Measurements from ENCODE around the gene EBLN1. TPM values are rescaled to one million over a fixed set of nuclear protein-coding genes. Genes with fewer than 3 reads are reported as not detected.

The EBLN1 gene
- total RNA-seq, 5 donors from 2014 or later (not counting 1 experiment from before 2014, with no cell fraction given) = not detected

- Histone ChIP-seq H3K4me1 (ENCODE audit: control insufficient read depth in 1 of 2, extremely low read depth in 1 of 2, insufficient read depth in 2 of 2, low read length in 2 of 2) (peaks cover 2 to 13% of the 10 kb centered on the region in 2 experiments), H3K4me3 (ENCODE audit: control insufficient read depth in 1 of 2, extremely low read depth in 1 of 2, low read length in 1 of 2) (peak overlapping the region; percentile 63 to 83), H3K27me3 (replicated peaks in 1 of 2; ENCODE audit: control insufficient read depth in 2 of 2, extremely low read depth in 1 of 2, insufficient read depth in 2 of 2, low read length in 1 of 2) (peaks cover 0 to 18% of the 10 kb centered on the region in 2 experiments), H3K36me3 (ENCODE audit: control insufficient read depth in 2 of 2, extremely low read depth in 1 of 2, insufficient read depth in 1 of 2, low read length in 1 of 2) (no peaks in the 10 kb centered on the region), H3K27ac (ENCODE audit: low read length) (peak overlapping the region; percentile 98), H3K9me3 (no peaks in the 10 kb centered on the region)
- Mint-ChIP-seq H3K9me3 (no peaks in the 10 kb centered on the region), H3K36me3 (no peaks in the 10 kb centered on the region), H3K4me3 (peak overlapping the region; percentile 87 to 97 (median 91)), H3K27me3 (peaks cover 7 to 10% of the 10 kb centered on the region in 2 donors), H3K27ac (peak overlapping the region; percentile 96 to 97), H3K4me1 (peaks cover 14 to 44% (median 36%) of the 10 kb centered on the region in 3 donors)
- ATAC-seq (replicated peaks in 1 of 4) (peak; percentile 12 to 32 (median 30)), DNase-seq (peak in 28 of 35 experiments; percentile 3 to 59 (median 29))
- 4% methylated on average over 80 of the region's 80 CpGs for WGBS (ENCODE audit: insufficient coverage)
- CTCF ChIA-PET = interaction anchor here in 1 of 2 donors (1.1 to 1.3 kb wide), 2 partner anchors 22 to 70 kb away, joined by 3 to 5 read pairs; no protein-coding TSS in a partner anchor
- POLR2A ChIA-PET = interaction anchor here in 1 of 2 donors (1.9 kb wide), 1 partner anchor 23 kb away, joined by 14 read pairs; no protein-coding TSS in a partner anchor
Measured at GRCh38 chr10:22252801-22253579, 35.2 kb upstream of the EBLN1 start.

DNA sequence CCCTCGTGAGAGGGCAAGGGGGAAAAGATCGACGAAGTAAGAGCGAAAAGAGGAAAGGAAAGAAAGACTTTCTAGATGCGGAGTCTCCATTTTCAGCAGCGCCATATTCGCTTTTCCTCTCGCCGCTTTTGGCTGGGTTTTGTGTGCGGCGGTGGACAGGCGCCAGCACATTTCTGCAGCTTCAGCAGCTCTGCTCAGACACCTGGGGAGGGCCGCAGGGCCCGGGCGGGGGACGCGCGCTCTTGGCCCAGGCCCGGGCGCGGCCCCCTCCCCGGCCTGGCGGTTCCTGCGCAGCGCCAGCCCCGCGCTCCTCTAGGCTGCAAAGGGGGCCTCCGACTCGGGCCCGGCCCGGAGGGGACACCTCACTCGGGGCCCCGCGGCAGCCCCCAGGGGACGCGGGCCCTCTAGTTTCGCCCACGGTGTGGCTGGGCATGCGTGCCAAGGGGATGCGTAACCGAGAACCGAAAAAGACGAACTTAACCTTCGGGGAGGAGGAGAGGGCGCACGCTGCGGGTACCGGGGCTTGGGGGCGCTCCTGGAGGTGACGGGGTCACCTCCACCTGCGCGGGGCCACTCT lies 34.5 kb upstream of the EBLN1 start:
- H3K36me3 Mint-ChIP-seq = no peaks in the 10 kb centered on the region
- no peaks in the 10 kb centered on the region for H3K9me3 Mint-ChIP-seq
- ChIA-PET CTCF (no interaction called here), POLR2A (no interaction called here)
- peak; percentile 59 to 69 (median 66) for ATAC-seq (replicated peaks in 1 of 4)
- Histone ChIP-seq H3K4me1 (ENCODE audit: control insufficient read depth in 1 of 2, extremely low read depth in 1 of 2, insufficient read depth in 2 of 2, low read length in 2 of 2) (peaks cover 2 to 13% of the 10 kb centered on the region in 2 experiments), H3K27me3 (replicated peaks in 1 of 2; ENCODE audit: control insufficient read depth in 2 of 2, extremely low read depth in 1 of 2, insufficient read depth in 2 of 2, low read length in 1 of 2) (peaks cover 0 to 18% of the 10 kb centered on the region in 2 experiments), H3K9me3 (no peaks in the 10 kb centered on the region), H3K36me3 (ENCODE audit: control insufficient read depth in 2 of 2, extremely low read depth in 1 of 2, insufficient read depth in 1 of 2, low read length in 1 of 2) (no peaks in the 10 kb centered on the region), H3K4me3 (ENCODE audit: control insufficient read depth in 1 of 2, extremely low read depth in 1 of 2, low read length in 1 of 2) (peak overlapping the region; percentile 63 to 83), H3K27ac (ENCODE audit: low read length) (peak overlapping the region; percentile 98)
- peaks cover 17 to 51% (median 43%) of the 10 kb centered on the region in 3 donors for H3K4me1 Mint-ChIP-seq
- H3K27ac Mint-ChIP-seq = peak overlapping the region; percentile 99 to 100
- WGBS (ENCODE audit: insufficient coverage) = 0% methylated on average over 51 of the region's 52 CpGs
- peak in 30 of 35 experiments; percentile 10 to 67 (median 28) for DNase-seq
- peak overlapping the region; percentile 94 to 97 (median 97) for H3K4me3 Mint-ChIP-seq
- H3K27me3 Mint-ChIP-seq = peaks cover 7 to 10% of the 10 kb centered on the region in 2 donors

- no peaks in the 10 kb centered on the region for H3K9me3 Mint-ChIP-seq
- CTCF ChIA-PET = no interaction called here
- POLR2A ChIA-PET = no interaction called here
- H3K27me3 ChIP-seq (replicated peaks in 1 of 2; ENCODE audit: control insufficient read depth in 2 of 2, extremely low read depth in 1 of 2, insufficient read depth in 2 of 2, low read length in 1 of 2) = peaks cover 0 to 18% of the 10 kb centered on the region in 2 experiments
- peaks cover 4 to 8% of the 10 kb centered on the region in 2 donors for H3K27me3 Mint-ChIP-seq
- ATAC-seq (replicated peaks in 1 of 4) (peak; percentile 57 to 73 (median 58)), DNase-seq (peak in 34 of 35 experiments; percentile 40 to 77 (median 64))
- no peaks in the 10 kb centered on the region for H3K9me3 ChIP-seq
- peaks cover 2 to 13% of the 10 kb centered on the region in 2 experiments for H3K4me1 ChIP-seq (ENCODE audit: control insufficient read depth in 1 of 2, extremely low read depth in 1 of 2, insufficient read depth in 2 of 2, low read length in 2 of 2)
- H3K36me3 ChIP-seq (ENCODE audit: control insufficient read depth in 2 of 2, extremely low read depth in 1 of 2, insufficient read depth in 1 of 2, low read length in 1 of 2) = no peaks in the 10 kb centered on the region
- H3K4me3 Mint-ChIP-seq = peak overlapping the region; percentile 94 to 97 (median 97)
- peaks cover 21 to 52% (median 44%) of the 10 kb centered on the region in 3 donors for H3K4me1 Mint-ChIP-seq
- WGBS (ENCODE audit: insufficient coverage) = 0% methylated on average over 18 of the region's 28 CpGs
- H3K4me3 ChIP-seq (ENCODE audit: control insufficient read depth in 1 of 2, extremely low read depth in 1 of 2, low read length in 1 of 2) = peak overlapping the region; percentile 63 to 83
- H3K27ac ChIP-seq (ENCODE audit: low read length) = peak overlapping the region; percentile 98
- H3K36me3 Mint-ChIP-seq = no peaks in the 10 kb centered on the region
- peak overlapping the region; percentile 99 to 100 for H3K27ac Mint-ChIP-seq
Measured at GRCh38 chr10:22251751-22252223, 34.0 kb upstream of the EBLN1 start.

- Mint-ChIP-seq H3K36me3 (no peaks in the 10 kb centered on the region), H3K4me1 (peaks cover 21 to 58% (median 49%) of the 10 kb centered on the region in 3 donors), H3K27me3 (peaks cover 4 to 8% of the 10 kb centered on the region in 2 donors), H3K9me3 (no peaks in the 10 kb centered on the region), H3K27ac (peak overlapping the region; percentile 99 to 100), H3K4me3 (peak overlapping the region; percentile 94 to 97 (median 97))
- peak in 1 of 35 experiments; percentile 46 for DNase-seq
- no peak for ATAC-seq (replicated peaks in 1 of 4)
- CTCF ChIA-PET = interaction anchor here in 1 of 2 donors (0.6 kb wide), 1 partner anchor 10 kb away, joined by 3 read pairs; no protein-coding TSS in a partner anchor
- H3K4me3 ChIP-seq (ENCODE audit: control insufficient read depth in 1 of 2, extremely low read depth in 1 of 2, low read length in 1 of 2) = peak overlapping the region; percentile 63 to 83
- H3K27ac ChIP-seq (ENCODE audit: low read length) = peak overlapping the region; percentile 98
- H3K9me3 ChIP-seq = no peaks in the 10 kb centered on the region
- peaks cover 2 to 13% of the 10 kb centered on the region in 2 experiments for H3K4me1 ChIP-seq (ENCODE audit: control insufficient read depth in 1 of 2, extremely low read depth in 1 of 2, insufficient read depth in 2 of 2, low read length in 2 of 2)
- peaks cover 0 to 18% of the 10 kb centered on the region in 2 experiments for H3K27me3 ChIP-seq (replicated peaks in 1 of 2; ENCODE audit: control insufficient read depth in 2 of 2, extremely low read depth in 1 of 2, insufficient read depth in 2 of 2, low read length in 1 of 2)
- no peaks in the 10 kb centered on the region for H3K36me3 ChIP-seq (ENCODE audit: control insufficient read depth in 2 of 2, extremely low read depth in 1 of 2, insufficient read depth in 1 of 2, low read length in 1 of 2)
- POLR2A ChIA-PET = interaction anchor here in 1 of 2 donors (0.7 kb wide), 1 partner anchor 141 kb away, joined by 7 read pairs; no protein-coding TSS in a partner anchor
- WGBS (ENCODE audit: insufficient coverage) = 40% methylated on average over 6 of the region's 13 CpGs
Measured at GRCh38 chr10:22250897-22251660, 33.3 kb upstream of the EBLN1 start.

GRCh38 chr10:22247636-22248035 lies 29.8 kb upstream of the EBLN1 start:
- WGBS (ENCODE audit: insufficient coverage) = 80% methylated on average over 1 of the region's 2 CpGs
- DNase-seq (no peak), ATAC-seq (replicated peaks in 1 of 4) (no peak)
- H3K4me3 Mint-ChIP-seq = no peak overlapping the region
- peak overlapping the region; percentile 72 for H3K27ac ChIP-seq (ENCODE audit: low read length)
- peaks cover 21 to 54% (median 51%) of the 10 kb centered on the region in 3 donors for H3K4me1 Mint-ChIP-seq
- peaks cover 0 to 3% of the 10 kb centered on the region in 2 experiments for H3K4me1 ChIP-seq (ENCODE audit: control insufficient read depth in 1 of 2, extremely low read depth in 1 of 2, insufficient read depth in 2 of 2, low read length in 2 of 2)
- no peaks in the 10 kb centered on the region for H3K36me3 Mint-ChIP-seq
- ChIA-PET CTCF (no interaction called here), POLR2A (no interaction called here)
- no peak overlapping the region for H3K4me3 ChIP-seq (ENCODE audit: control insufficient read depth in 1 of 2, extremely low read depth in 1 of 2, low read length in 1 of 2)
- H3K9me3 ChIP-seq = no peaks in the 10 kb centered on the region
- H3K27ac Mint-ChIP-seq = peak overlapping the region; percentile 79 to 89
- H3K36me3 ChIP-seq (ENCODE audit: control insufficient read depth in 2 of 2, extremely low read depth in 1 of 2, insufficient read depth in 1 of 2, low read length in 1 of 2) = no peaks in the 10 kb centered on the region
- peaks cover 0 to 7% of the 10 kb centered on the region in 2 donors for H3K27me3 Mint-ChIP-seq
- H3K9me3 Mint-ChIP-seq = no peaks in the 10 kb centered on the region
- peaks cover 0 to 7% of the 10 kb centered on the region in 2 experiments for H3K27me3 ChIP-seq (replicated peaks in 1 of 2; ENCODE audit: control insufficient read depth in 2 of 2, extremely low read depth in 1 of 2, insufficient read depth in 2 of 2, low read length in 1 of 2)
